ENCODE results near the gene ZBTB37. TPM values are rescaled to one million over a fixed set of nuclear protein-coding genes. Genes with fewer than 3 reads are reported as not detected.
"Not testable (repeated sequence)": the region's sequence is repeated elsewhere in the genome, so short reads cannot be mapped to it uniquely, and the experiment has no call there.

The ZBTB37 gene
- total and polyA plus RNA-seq, 9 donors = 2.3 to 20.0 (median 14.7) TPM

DNA sequence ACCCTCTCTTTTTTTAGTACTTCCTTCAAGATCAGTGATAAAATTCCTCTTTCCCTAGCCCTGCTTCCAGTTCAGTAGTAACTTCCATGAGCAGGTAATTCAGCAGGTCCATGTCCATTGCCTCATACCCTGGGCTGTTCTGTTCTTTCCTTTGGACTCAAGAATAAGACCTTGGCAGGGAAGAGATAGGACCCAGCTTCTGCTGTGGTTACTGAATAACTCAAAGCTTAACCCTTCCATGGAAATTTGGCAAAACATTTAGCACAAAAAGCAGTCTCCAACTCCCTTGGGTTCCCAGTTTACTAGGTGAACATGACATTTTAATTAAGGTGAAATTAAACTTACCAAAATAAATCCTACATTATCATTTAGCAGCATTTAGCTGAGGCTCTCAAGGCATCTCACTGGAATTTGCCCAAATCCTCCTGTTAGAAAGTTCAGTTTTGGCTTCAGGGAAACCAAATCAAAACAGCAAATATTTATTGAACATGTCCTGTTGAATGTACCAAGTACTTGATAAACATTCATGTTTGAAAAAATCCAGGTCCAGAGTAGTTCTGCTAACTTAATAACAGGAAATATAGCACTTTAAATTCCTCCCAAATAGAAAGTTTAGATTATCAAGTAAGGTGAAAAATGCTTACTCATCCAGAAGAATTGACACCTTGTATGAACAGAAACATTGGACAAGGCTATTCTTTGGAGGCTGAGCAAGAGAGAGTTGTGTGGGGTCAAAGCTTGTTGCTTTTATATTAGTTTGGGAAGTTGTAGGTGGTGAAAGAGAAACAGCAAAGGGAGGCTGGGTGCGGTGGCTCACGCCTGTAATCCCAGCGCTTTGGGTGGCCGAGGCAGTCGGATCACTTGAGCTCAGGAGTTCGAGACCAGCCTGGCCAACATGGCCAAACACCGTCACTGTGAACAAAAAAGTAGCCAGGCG is 57.4 kb downstream of the ZBTB37 start:
- intact Hi-C loops (cut with DNase I) = no loop called here
- Histone ChIP-seq H3K4me3 (no peak overlapping the region), H3K4me1 (ENCODE audit: insufficient read depth) (peaks cover 3% of the 10 kb centered on the region), H3K27ac (no peak overlapping the region), H3K27me3 (no peaks in the 10 kb centered on the region), H3K36me3 (no peaks in the 10 kb centered on the region), H3K9me3 (no peaks in the 10 kb centered on the region)
- DNase-seq = no peak
- TF ChIP-seq POLR2A (IDR thresholded peaks at IDR 0.05) = no peak
- 34 to 72% (median 34%) methylated on average over 8 of the region's 8 CpGs for WGBS, 3 donors

DNA sequence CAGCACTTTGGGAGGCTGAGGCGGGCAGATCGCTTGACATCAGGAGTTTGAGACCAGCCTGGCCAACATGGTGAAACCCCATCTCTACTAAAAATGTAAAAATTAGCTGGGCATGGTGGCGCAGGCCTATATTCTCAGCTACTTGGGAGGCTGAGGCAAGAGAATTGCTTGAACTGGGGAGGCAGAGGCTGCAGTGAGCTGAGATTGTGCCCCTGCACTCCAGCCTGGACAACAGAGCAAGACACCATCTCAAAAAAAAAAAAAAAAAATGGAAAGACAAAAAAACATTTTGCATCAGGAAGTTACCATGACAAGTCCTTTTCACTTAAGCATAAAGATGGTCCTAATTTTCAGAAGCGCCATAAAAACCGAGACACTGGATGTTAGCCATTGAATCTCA is 62.4 kb downstream of the ZBTB37 start:
- H3K36me3 ChIP-seq; intact Hi-C loops (cut with DNase I); H3K4me1 ChIP-seq (ENCODE audit: insufficient read depth); DNase-seq; H3K27ac ChIP-seq; H3K4me3 ChIP-seq; H3K27me3 ChIP-seq; H3K9me3 ChIP-seq: not testable (repeated sequence)
- WGBS, 3 donors = 98 to 99% (median 99%) methylated on average over 5 of the region's 5 CpGs

- TF ChIP-seq EP300 (IDR thresholded peaks at IDR 0.05) = no peak
- TF ChIP-seq, protein P1, sequence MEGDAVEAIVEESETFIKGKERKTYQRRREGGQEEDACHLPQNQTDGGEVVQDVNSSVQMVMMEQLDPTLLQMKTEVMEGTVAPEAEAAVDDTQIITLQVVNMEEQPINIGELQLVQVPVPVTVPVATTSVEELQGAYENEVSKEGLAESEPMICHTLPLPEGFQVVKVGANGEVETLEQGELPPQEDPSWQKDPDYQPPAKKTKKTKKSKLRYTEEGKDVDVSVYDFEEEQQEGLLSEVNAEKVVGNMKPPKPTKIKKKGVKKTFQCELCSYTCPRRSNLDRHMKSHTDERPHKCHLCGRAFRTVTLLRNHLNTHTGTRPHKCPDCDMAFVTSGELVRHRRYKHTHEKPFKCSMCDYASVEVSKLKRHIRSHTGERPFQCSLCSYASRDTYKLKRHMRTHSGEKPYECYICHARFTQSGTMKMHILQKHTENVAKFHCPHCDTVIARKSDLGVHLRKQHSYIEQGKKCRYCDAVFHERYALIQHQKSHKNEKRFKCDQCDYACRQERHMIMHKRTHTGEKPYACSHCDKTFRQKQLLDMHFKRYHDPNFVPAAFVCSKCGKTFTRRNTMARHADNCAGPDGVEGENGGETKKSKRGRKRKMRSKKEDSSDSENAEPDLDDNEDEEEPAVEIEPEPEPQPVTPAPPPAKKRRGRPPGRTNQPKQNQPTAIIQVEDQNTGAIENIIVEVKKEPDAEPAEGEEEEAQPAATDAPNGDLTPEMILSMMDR (IDR thresholded peaks at IDR 0.05) = no peak
- TF ChIP-seq POLR2A (IDR thresholded peaks at IDR 0.05) = no peak
- no peaks in the 10 kb centered on the region for H3K36me3 ChIP-seq
- WGBS, 3 donors = 97 to 99% (median 97%) methylated on average over 1 of the region's 1 CpG
- intact Hi-C loops (cut with DNase I) = no loop called here
- H3K4me1 ChIP-seq (ENCODE audit: insufficient read depth) = no peaks in the 10 kb centered on the region
- DNase-seq = no peak
- H3K27ac ChIP-seq = no peak overlapping the region
- H3K4me3 ChIP-seq = no peak overlapping the region
- no peaks in the 10 kb centered on the region for H3K27me3 ChIP-seq
- no peaks in the 10 kb centered on the region for H3K9me3 ChIP-seq
Observed at GRCh38 chr1:173934440-173934839, 66.3 kb downstream of the ZBTB37 start.

DNA sequence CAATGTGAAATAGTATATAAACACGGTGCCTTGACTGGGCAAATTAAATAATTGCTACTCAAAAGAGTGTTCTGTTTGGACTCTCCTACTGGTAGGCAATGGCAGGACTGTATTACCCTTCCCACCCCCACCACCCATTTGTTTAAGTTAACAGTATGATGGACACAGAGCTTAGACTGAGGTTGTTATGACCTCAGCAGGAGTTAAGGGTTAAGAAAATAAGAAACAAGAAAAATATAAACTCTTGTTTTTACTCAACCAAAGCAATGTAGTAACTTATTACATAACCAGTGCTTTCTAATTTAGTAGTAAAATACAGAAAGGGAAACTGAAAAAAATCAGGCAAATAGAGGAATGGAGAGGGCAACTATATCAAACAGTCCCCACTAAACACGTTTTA is 68.9 kb downstream of the ZBTB37 start:
- TF ChIP-seq, protein P1 (IDR thresholded peaks at IDR 0.05) = no peak
- no peak for TF ChIP-seq EP300 (IDR thresholded peaks at IDR 0.05)
- TF ChIP-seq POLR2A (IDR thresholded peaks at IDR 0.05) = no peak
- Histone ChIP-seq H3K27ac (no peak overlapping the region), H3K9me3 (no peaks in the 10 kb centered on the region), H3K4me1 (ENCODE audit: insufficient read depth) (no peaks in the 10 kb centered on the region), H3K27me3 (no peaks in the 10 kb centered on the region), H3K4me3 (no peak overlapping the region), H3K36me3 (no peaks in the 10 kb centered on the region)
- 54 to 67% (median 55%) methylated on average over 2 of the region's 2 CpGs for WGBS, 3 donors
- no peak for DNase-seq
- intact Hi-C loops (cut with DNase I) = no loop called here

DNA sequence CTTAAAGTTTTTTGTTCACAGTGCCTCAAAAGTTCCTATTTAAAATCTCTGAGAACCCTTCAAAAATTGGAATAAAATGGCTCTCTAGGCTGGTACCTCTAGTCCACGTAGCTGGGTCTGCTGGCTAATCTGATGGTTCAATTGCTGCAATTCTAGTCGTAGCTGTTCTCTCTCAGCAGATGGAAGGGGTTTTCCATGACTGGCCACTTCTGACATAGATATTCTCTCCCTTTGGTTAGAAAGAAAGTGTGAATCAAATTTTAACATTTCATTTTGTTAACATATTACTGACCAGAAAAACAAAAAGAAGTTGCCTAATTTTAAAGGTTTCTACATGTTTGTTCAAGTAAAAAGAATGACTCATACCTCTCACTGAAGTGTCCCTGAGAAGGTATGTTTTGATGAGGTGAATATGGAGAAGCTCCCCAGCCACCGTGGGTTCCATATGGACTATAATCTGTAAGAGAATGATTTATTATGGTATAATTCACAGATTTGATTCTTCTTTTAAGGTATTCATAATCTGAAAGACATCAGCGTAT is 78.3 kb downstream of the ZBTB37 start:
- Histone ChIP-seq H3K4me1 (ENCODE audit: insufficient read depth) (no peaks in the 10 kb centered on the region), H3K36me3 (no peaks in the 10 kb centered on the region), H3K27ac (no peak overlapping the region), H3K27me3 (no peaks in the 10 kb centered on the region), H3K9me3 (no peaks in the 10 kb centered on the region), H3K4me3 (no peak overlapping the region)
- no peak for DNase-seq
- intact Hi-C loops (cut with DNase I) = no loop called here
- whole genome bisulfite sequencing, 3 donors = 78 to 89% (median 79%) methylated on average over 4 of the region's 4 CpGs
- TF ChIP-seq, protein P1 (IDR thresholded peaks at IDR 0.05) = no peak
- TF ChIP-seq EP300 (IDR thresholded peaks at IDR 0.05) (no peak), POLR2A (IDR thresholded peaks at IDR 0.05) (no peak)
